Islet of Langerhans (tissue), 1 donor: ENCODE data around the gene TNS4.

Source experiments
- FAIRE-seq: peaks from one replicate; lab custom pipeline; 2011; peaks lifted over from hg19 to GRCh38; lab: Jason Lieb, UNC

The TNS4 gene

DNA sequence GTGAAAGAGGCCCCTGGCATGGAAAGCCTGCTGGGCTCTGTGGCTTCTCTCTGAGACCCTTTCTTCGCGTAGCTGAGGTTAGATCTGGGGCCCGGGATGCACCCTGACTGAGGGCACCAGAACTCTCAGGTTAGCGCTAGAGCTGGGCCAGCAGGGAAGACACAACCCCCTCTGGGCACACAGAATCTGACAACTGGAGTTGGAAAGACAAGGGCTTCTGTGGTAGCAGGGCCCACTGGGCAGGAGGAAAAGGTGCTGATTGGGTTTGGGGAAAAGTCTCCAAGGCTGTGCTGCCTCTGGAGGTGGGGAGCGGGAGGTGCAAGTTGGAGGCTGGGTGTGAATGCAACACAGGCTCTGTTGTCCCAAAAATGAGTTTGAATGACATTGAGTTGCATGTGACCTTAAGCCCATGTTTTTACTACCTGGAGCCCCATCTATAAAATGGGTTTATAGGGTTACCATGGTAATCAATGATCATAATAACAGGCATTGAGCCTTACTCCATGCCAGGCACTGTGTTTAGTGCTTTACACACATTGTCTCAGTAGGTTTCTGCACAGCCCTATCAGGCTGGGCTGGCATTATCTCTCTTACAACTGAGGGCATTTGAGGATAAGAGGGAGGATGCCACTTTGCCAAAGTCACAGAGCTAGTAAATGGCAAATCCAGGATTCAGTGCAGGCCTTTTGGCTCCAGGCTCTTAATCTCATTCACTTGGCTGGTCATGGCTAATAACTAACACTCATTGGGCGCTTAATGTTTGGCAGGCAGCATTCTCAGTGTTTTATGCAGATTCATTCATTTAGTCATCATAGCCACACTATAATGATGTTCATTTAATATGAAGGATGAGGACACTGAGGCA lies 67.6 kb downstream of the TNS4 start:
- FAIRE-seq, result no peak

DNA sequence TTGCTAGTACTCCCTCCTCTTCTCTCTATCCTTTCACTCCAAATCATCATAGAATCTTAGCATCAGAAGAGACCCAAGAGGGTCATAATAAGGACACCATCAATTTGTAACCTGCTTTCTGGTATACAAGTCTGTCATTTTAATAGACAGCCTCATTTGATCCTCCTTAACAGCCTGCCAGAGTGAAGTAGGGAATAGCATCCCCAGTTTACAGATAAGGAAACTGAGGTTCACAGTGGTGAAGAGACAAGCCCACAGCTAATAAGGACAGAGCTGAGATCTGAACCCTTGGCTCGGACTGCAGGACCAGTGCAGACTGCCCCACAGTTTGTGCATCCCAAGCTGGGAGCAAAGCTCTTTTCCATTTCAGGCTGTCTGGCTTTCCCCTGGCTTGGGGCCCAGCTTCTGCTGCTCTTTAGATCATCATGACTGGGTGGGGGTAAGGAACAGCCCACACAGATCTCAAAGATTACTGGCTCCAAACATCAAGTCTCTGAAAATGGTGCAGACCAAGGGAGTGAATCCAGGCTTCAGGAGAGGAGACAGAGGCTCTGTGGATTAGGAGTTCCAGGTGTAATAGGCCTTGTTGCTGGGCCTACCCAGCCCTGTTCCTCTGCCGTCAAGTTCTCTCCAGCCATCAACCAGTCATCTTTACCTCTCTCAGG lies 68.4 kb downstream of the TNS4 start:
- FAIRE-seq, result no peak

DNA sequence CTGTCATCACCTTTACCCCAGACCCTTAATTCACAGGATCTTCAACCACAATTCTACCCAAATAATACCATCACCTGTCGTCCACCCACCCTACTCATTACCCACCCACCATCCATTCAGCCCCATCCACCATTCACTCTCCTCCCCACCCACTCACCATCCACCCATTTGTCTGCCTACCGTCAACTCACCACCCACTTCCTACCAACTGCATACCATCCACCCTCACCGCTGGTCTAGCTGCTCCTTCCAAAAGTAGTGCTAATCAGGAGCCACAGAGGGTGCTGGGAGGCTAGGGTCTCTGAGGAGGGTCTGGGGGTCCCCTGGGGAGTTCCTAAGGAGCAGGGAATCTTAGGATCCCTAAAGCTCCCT lies 70.2 kb downstream of the TNS4 start:
- FAIRE-seq, result no peak

DNA sequence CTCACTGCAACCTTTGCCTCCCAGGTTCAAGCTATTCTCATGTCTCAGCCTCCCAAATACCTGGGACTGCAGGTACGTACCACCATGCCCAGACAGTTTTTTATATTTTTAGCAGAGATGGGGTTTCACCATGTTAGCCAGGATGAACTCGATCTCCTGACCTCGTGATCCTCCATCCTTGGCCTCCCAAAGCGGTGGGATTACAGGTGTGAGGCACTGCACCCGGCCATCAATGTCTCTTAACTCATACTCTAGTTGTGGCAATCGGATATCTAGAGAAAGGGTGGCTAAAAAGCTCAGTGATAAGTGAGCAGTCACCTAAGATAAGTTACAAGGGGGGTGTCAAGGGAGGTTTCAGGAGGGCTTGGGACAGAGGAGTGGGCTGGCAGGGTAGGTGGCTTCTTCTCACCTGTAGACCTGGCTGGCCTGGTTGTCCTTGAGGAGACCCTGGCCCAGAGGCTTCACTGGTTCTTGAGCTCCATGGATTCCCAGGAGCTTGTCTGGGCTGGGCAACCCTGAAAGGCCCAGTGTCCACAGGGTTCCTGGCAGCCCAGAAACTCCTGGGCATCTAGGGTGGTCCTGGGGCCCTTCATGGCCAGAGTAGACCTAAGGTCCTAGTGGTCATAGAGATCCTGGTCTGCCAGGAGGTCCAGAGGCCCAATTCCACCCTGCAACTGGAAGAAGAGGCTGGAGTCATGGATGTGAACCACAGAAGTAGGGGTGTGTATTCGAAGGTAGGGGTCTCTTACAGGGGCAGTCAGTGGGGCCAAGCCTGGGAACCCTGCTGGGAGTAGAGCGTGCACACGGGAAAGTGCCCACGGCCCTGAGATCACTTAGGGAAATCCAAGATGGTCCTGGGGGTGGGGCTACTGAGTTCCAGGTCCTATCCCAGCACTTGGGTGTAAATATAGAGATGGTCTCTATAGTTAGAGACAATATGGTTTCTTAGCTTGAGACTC lies 70.9 kb downstream of the TNS4 start:
- FAIRE-seq, result no peak

GRCh38 chr17:40427002-40427491 lies 74.4 kb downstream of the TNS4 start:
- FAIRE-seq, result no peak
